DND-41 (cell line): Measurements from ENCODE around the gene SMARCB1.

Experiments used
- CTCF ChIP-seq: IDR thresholded peaks from 2 replicates; pipeline ENCODE4 v1.5.1; 2012; ENCODE audit warnings: borderline replicate concordance, low read length, moderate library complexity, mild to moderate bottlenecking; ENCODE audit not compliant: poor library complexity, severe bottlenecking; ENCODE audit errors: extremely low read depth
- EZH2 ChIP-seq: IDR thresholded peaks from 3 replicates; pipeline ENCODE4 v1.6.1; 2012; ENCODE audit warnings: borderline replicate concordance, low read depth, mild to moderate bottlenecking, moderate library complexity, low read length, inconsistent platforms; ENCODE audit not compliant: severe bottlenecking

- TF ChIP-seq CTCF (no peak), EZH2 (no peak)
Observed at GRCh38 chr22:23837496-23837859, 50.7 kb downstream of the SMARCB1 start.
